Tibial nerve (tissue), 3 donors: ENCODE measurements around the gene EPB41L4A.

Experiments
- POLR2A ChIP-seq, 2 donors: fragments of 450-650 bp; IDR thresholded peaks; one replicate each; pipeline ENCODE4 v1.6.1; 2017; ENCODE audit warnings: antibody characterized with exemption in 2 of 2, mild to moderate bottlenecking in 2 of 2, moderate library complexity in 2 of 2
- TF ChIP-seq, protein P1 (sequence below), 5 experiments: fragments of 200-600 bp in 3 of 5; fragments of 450-650 bp in 2 of 5; sonication (generic) in 3 of 5; IDR thresholded peaks; one replicate each; pipeline ENCODE4 v1.5.1; 2016 to 2019; ENCODE audit warnings: antibody characterized with exemption in 5 of 5, mild to moderate bottlenecking in 3 of 5, moderate library complexity in 2 of 5

DNA sequence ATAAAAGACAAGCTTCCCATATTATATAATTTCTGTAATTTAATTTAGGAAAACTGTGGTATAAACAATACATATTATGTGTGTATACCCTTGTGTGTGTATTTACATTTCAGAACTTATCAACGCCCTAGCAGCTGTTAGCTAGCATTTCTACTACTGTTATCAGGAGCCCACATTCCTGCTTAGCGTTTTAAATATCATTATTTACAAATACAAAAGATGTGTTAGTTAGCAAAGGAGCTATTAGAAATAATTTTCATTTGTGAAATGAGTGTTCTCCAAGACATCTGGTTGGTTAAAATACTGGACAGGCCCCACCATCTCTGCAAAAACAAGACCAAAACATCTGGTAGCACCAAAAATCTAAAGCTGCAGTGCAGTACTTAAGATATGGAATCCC, 48.0 kb downstream of the EPB41L4A start:
- TF ChIP-seq, protein P1, sequence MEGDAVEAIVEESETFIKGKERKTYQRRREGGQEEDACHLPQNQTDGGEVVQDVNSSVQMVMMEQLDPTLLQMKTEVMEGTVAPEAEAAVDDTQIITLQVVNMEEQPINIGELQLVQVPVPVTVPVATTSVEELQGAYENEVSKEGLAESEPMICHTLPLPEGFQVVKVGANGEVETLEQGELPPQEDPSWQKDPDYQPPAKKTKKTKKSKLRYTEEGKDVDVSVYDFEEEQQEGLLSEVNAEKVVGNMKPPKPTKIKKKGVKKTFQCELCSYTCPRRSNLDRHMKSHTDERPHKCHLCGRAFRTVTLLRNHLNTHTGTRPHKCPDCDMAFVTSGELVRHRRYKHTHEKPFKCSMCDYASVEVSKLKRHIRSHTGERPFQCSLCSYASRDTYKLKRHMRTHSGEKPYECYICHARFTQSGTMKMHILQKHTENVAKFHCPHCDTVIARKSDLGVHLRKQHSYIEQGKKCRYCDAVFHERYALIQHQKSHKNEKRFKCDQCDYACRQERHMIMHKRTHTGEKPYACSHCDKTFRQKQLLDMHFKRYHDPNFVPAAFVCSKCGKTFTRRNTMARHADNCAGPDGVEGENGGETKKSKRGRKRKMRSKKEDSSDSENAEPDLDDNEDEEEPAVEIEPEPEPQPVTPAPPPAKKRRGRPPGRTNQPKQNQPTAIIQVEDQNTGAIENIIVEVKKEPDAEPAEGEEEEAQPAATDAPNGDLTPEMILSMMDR (IDR thresholded peaks at IDR 0.05) = no peak
- TF ChIP-seq POLR2A (IDR thresholded peaks at IDR 0.05) = no peak
